Liver (tissue), 9 donors: ENCODE measurements around the gene FLOT1. TPM values are rescaled to one million over a fixed set of nuclear protein-coding genes. Genes with fewer than 3 reads are reported as not detected.
"Not testable (repeated sequence)": the region's sequence is repeated elsewhere in the genome, so short reads cannot be mapped to it uniquely, and the experiment has no call there.

ENCODE experiments used
- DNase-seq: peaks from one replicate; pipeline ENCODE4 v3.0.0-alpha.2; 2017; ENCODE audit warnings: low spot score
- H3K27ac ChIP-seq, 2 donors: one replicate each; pipeline ENCODE4 v1.7.0; 2013; ENCODE audit warnings: inconsistent platforms in 2 of 2, low read length in 2 of 2, control low read depth in 1 of 2, low read depth in 1 of 2, mild to moderate bottlenecking in 1 of 2
- H3K27me3 ChIP-seq, 4 donors: one replicate each; pipeline versions ENCODE4 v1.6.1 to v1.7.0; 2013; ENCODE audit warnings: low read length in 3 of 4, inconsistent platforms in 1 of 4, mild to moderate bottlenecking in 1 of 4, moderate library complexity in 1 of 4; ENCODE audit not compliant: control insufficient read depth in 4 of 4, insufficient read depth in 4 of 4
- H3K36me3 ChIP-seq, 4 donors: one replicate each; pipeline versions ENCODE4 v1.6.1 to v1.7.0; 2013; ENCODE audit warnings: low read length in 3 of 4, mild to moderate bottlenecking in 3 of 4, low read depth in 1 of 4, moderate library complexity in 1 of 4; ENCODE audit not compliant: control insufficient read depth in 4 of 4, insufficient read depth in 3 of 4
- H3K4me1 ChIP-seq, 4 donors: one replicate each; pipeline versions ENCODE4 v1.6.1 to v1.7.0; 2013; ENCODE audit warnings: low read length in 3 of 4, mild to moderate bottlenecking in 3 of 4, moderate library complexity in 1 of 4; ENCODE audit not compliant: control insufficient read depth in 4 of 4, insufficient read depth in 4 of 4
- H3K4me3 ChIP-seq, 3 donors: one replicate each; pipeline versions ENCODE4 v1.6.1 to v1.7.0; 2013; ENCODE audit warnings: low read length in 3 of 3, control low read depth in 1 of 3, low read depth in 1 of 3, mild to moderate bottlenecking in 1 of 3
- H3K9ac ChIP-seq, 2 donors: one replicate each; pipeline ENCODE4 v1.7.0; 2013; ENCODE audit warnings: low read length in 2 of 2, mild to moderate bottlenecking in 2 of 2, moderate library complexity in 2 of 2, control low read depth in 1 of 2, low read depth in 1 of 2
- H3K9me3 ChIP-seq, 4 donors: one replicate each; pipeline versions ENCODE4 v1.6.1 to v1.7.0; 2013; ENCODE audit warnings: low read length in 3 of 4; ENCODE audit not compliant: control insufficient read depth in 4 of 4
- ATF3 ChIP-seq: IDR thresholded peaks from 2 replicates; pipeline ENCODE4 v1.6.1; 2016; ENCODE audit warnings: antibody characterized with exemption
- CTCF ChIP-seq: fragments of 150-350 bp; IDR thresholded peaks from 2 replicates; pipeline ENCODE4 v1.5.1; 2017; ENCODE audit warnings: improper control_type of control experiment, low read depth, low read length; ENCODE audit not compliant: missing input control
- EGR1 ChIP-seq, 2 donors: IDR thresholded peaks; 2 replicates each; pipeline ENCODE4 v1.6.1; 2016 to 2018; ENCODE audit warnings: antibody characterized with exemption in 2 of 2, low read depth in 2 of 2
- FOXA1 ChIP-seq: IDR thresholded peaks from 2 replicates; pipeline ENCODE4 v1.6.1; 2016; ENCODE audit warnings: antibody characterized with exemption
- FOXA2 ChIP-seq: IDR thresholded peaks from 2 replicates; pipeline ENCODE4 v1.6.1; 2016; ENCODE audit warnings: antibody characterized with exemption
- GABPA ChIP-seq, 2 donors: IDR thresholded peaks in 1 of 2; conservative IDR thresholded peaks in 1 of 2; 2 replicates each; pipeline ENCODE4 v1.6.1; 2016; ENCODE audit warnings: antibody characterized with exemption in 2 of 2, mild to moderate bottlenecking in 1 of 2, moderate library complexity in 1 of 2
- HNF4A ChIP-seq, 2 donors: conservative IDR thresholded peaks; 2 replicates each; pipeline ENCODE4 v1.6.1; 2016; ENCODE audit warnings: antibody characterized with exemption in 2 of 2, mild to moderate bottlenecking in 2 of 2
- HNF4G ChIP-seq: IDR thresholded peaks from 2 replicates; pipeline ENCODE4 v1.6.1; 2016; ENCODE audit warnings: antibody characterized with exemption
- JUND ChIP-seq, 2 donors: IDR thresholded peaks; 2 replicates each; pipeline ENCODE4 v1.6.1; 2016; ENCODE audit warnings: antibody characterized with exemption in 2 of 2
- MAX ChIP-seq: IDR thresholded peaks from 2 replicates; pipeline ENCODE4 v1.6.1; 2016; ENCODE audit warnings: antibody characterized with exemption
- NR2F2 ChIP-seq: IDR thresholded peaks from 2 replicates; pipeline ENCODE4 v1.6.1; 2016; ENCODE audit warnings: antibody characterized with exemption
- RAD21 ChIP-seq, 2 donors: IDR thresholded peaks; 2 replicates each; pipeline ENCODE4 v1.6.1; 2016; ENCODE audit warnings: antibody characterized with exemption in 2 of 2, mild to moderate bottlenecking in 2 of 2
- REST ChIP-seq: IDR thresholded peaks from 2 replicates; pipeline ENCODE4 v1.6.1; 2016; ENCODE audit warnings: antibody characterized with exemption, mild to moderate bottlenecking
- RXRA ChIP-seq, 2 donors: IDR thresholded peaks; 2 replicates each; pipeline ENCODE4 v1.6.1; 2017 to 2018; ENCODE audit warnings: antibody characterized with exemption in 2 of 2, mild to moderate bottlenecking in 1 of 2
- SP1 ChIP-seq: IDR thresholded peaks from 2 replicates; pipeline ENCODE4 v1.6.1; 2018; ENCODE audit warnings: antibody characterized with exemption, mild to moderate bottlenecking
- TAF1 ChIP-seq: conservative IDR thresholded peaks from 2 replicates; pipeline ENCODE4 v1.6.1; 2016; ENCODE audit warnings: antibody characterized with exemption, mild to moderate bottlenecking
- YY1 ChIP-seq: IDR thresholded peaks from 2 replicates; pipeline ENCODE4 v1.6.1; 2016; ENCODE audit warnings: antibody characterized with exemption, mild to moderate bottlenecking
- ZBTB33 ChIP-seq: IDR thresholded peaks from 2 replicates; pipeline ENCODE4 v1.6.1; 2016; ENCODE audit warnings: antibody characterized with exemption
- WGBS: extraction: QIAGEN DNeasy Blood & Tissue Kit; methylation state at CpG from one replicate; pipeline ENCODE4 v1.1.7; 2013; 5-methylcytosine and 5-hydroxymethylcytosine counted together
- polyA plus RNA-seq, 2 donors: library from polyadenylated mRNA; stranded (reverse) in 1 of 2; unstranded in 1 of 2; fragments of 200-250 nt in 1 of 2; fragments of >200 nt in 1 of 2; fragmentation: Nextera tagmentation in 1 of 2; extraction: Ambion mirVana in 1 of 2; gene quantifications; one replicate each; pipeline versions ENCODE4 v1.2.1 to v1.2.3, GENCODE V29; 2013 to 2015
- total RNA-seq, 2 donors: library from RNA; depleted of rRNA; stranded (reverse); fragments of >200 nt; gene quantifications; one replicate each; pipeline ENCODE4 v1.2.3, GENCODE V29; 2014
- donor health status: healthy.
- donor health status: healthy.
- donor health status: healthy.
- donor health status: healthy.
- donor health status: healthy.

The FLOT1 gene
- total and polyA plus RNA-seq, 4 donors = 38.6 to 99.8 (median 59.5) TPM

- Histone ChIP-seq H3K4me1 (peaks cover 0 to 38% (median 29%) of the 10 kb centered on the region in 4 donors), H3K27ac (peak overlapping the region; percentile 83 to 90), H3K27me3 (no peaks in the 10 kb centered on the region), H3K4me3 (peak overlapping the region; percentile 18 to 79 (median 32)), H3K9ac (peak overlapping the region in 1 of 2 donors; percentile 33), H3K9me3 (no peaks in the 10 kb centered on the region), H3K36me3 (peaks cover 9 to 36% (median 29%) of the 10 kb centered on the region in 4 donors)
- WGBS = 12% methylated on average over 27 of the region's 27 CpGs
- TF ChIP-seq EGR1 (IDR thresholded peaks at IDR 0.05; ENCODE audit: low read depth in 2 of 2) = no peak
- no peak for TF ChIP-seq JUND (IDR thresholded peaks at IDR 0.05)
- TF ChIP-seq MAX = no peak
- TF ChIP-seq HNF4G = no peak
- peak in 1 of 2 donors; percentile 25 for TF ChIP-seq HNF4A (conservative IDR thresholded peaks at IDR 0.05)
- TF ChIP-seq FOXA1 = no peak
- TF ChIP-seq YY1 = peak; percentile 46
- TF ChIP-seq TAF1 = no peak
- TF ChIP-seq REST = no peak
- no peak for TF ChIP-seq ZBTB33
- peak; percentile 98 for TF ChIP-seq CTCF
- TF ChIP-seq SP1 = peak; percentile 20
- peak; percentile 96 to 98 for TF ChIP-seq RAD21 (IDR thresholded peaks at IDR 0.05)
- TF ChIP-seq ATF3 = peak; percentile 27
- TF ChIP-seq FOXA2 = no peak
- TF ChIP-seq NR2F2 = no peak
- TF ChIP-seq GABPA (IDR thresholded peaks at IDR 0.05 in 1 of 2, conservative IDR thresholded peaks at IDR 0.05 in 1 of 2) = no peak
- peak in 1 of 2 donors; percentile 58 for TF ChIP-seq RXRA (IDR thresholded peaks at IDR 0.05)
- DNase-seq = peak; percentile 91
Measured at GRCh38 chr6:30722280-30723112, 20.0 kb downstream of the FLOT1 start.

- peak overlapping the region; percentile 83 to 90 for H3K27ac ChIP-seq
- H3K9me3 ChIP-seq, DNase-seq, H3K27me3 ChIP-seq: not testable (repeated sequence)
- H3K9ac ChIP-seq = peak overlapping the region; percentile 16 to 17
- peak overlapping the region; percentile 59 to 79 (median 64) for H3K4me3 ChIP-seq
- H3K36me3 ChIP-seq = peaks cover 8 to 34% (median 28%) of the 10 kb centered on the region in 4 donors
- peaks cover 0 to 38% (median 29%) of the 10 kb centered on the region in 4 donors for H3K4me1 ChIP-seq
- 21% methylated on average over 10 of the region's 10 CpGs for WGBS
Measured at GRCh38 chr6:30722025-30722279, 20.5 kb downstream of the FLOT1 start.
